Activated naive CD4-positive, alpha-beta T cell treated with anti-CD3 and anti-CD28 coated beads, Interleukin-2, amount 10 ng/mL, durations not matched to agents 5 hours and 36 hours (primary cell): ENCODE data around the gene CABP4. TPM values are rescaled to one million over a fixed set of nuclear protein-coding genes. Genes with fewer than 3 reads are reported as not detected.

Experiments used
- microRNA-seq: library from miRNA; unstranded; fragments of <30 nt; microRNA quantifications from one replicate; pipeline ENCODE4 v1.2.0, GENCODE V29; 2022; ENCODE audit warnings: borderline microRNAs expressed, borderline replicate concordance
- total RNA-seq, 2 experiments: library from RNA; stranded (reverse); gene quantifications; one replicate each; pipeline ENCODE4 v1.2.3, GENCODE V29; 2021

The CABP4 gene
- total RNA-seq: 1 to 10 TPM; 3.4 to 3.7 TPM

DNA sequence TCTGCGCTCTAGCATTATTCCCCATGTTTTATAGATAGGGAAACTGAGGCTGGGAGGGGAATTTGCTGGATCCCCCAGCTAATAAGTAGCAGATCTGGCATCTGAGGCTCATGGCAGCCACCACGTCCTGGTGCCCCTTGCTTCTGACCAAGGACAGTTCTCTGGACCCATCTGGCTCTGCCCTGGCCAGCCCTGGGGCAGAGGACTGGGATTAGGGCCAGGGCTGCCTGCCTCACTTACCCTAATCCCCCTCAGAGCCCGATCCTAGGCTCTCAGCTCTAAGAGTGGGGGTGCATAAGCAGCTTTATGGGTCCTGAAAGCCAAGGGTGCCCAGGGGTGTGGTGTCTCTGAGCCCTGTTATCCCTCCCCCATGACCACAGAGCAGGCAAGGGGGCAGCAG, at the start of gene CABP4:
Gene CABP4 (plus strand): TSS at position 301 of the 400 bp plus-strand sequence. CDS start 70 bp downstream, at position 371.

DNA sequence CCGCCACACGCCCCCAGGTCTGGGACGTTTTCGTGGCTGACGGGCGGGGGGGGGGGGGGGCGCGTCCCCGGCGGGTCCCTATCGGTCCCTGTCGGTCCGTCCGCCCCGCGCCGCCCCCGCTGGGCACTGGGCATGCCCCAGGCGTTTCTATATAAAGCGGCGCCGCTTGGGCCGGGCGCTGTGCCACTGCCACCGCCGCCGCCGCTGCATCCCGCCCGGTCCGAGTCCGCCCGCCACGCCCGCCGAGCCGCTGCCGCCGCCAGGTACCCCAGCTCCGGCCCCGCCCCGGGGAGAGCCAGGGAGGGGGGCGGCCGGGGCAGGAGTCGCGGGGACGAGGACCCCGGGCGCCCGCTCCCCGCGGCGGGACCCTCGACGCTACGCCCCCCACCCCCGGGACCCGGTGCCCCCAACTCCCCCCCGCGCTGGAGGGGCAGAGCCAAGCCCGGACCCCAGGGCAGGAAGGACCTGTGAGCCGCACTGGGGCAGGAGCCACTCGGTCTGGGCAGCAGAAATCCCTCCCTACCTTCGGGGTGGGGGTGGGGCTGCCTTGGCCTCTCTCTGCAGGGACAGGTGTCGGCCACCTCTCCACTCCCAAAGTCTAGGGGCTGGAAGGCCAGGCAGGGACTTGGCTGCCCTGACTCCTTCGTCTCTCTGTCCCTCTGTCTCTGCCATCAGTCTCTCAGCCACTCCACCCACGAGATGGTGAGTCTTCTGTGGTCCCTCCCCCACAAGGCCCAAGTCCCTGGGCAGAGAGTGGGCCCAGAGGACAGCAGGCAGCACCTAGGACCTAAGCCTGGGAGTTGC, 39.5 kb upstream of the CABP4 start, which contains the start of gene CARNS1:
Gene CARNS1 (plus strand): TSS at position 178 of the 804 bp plus-strand sequence. CDS start 522 bp downstream, at position 700.

DNA sequence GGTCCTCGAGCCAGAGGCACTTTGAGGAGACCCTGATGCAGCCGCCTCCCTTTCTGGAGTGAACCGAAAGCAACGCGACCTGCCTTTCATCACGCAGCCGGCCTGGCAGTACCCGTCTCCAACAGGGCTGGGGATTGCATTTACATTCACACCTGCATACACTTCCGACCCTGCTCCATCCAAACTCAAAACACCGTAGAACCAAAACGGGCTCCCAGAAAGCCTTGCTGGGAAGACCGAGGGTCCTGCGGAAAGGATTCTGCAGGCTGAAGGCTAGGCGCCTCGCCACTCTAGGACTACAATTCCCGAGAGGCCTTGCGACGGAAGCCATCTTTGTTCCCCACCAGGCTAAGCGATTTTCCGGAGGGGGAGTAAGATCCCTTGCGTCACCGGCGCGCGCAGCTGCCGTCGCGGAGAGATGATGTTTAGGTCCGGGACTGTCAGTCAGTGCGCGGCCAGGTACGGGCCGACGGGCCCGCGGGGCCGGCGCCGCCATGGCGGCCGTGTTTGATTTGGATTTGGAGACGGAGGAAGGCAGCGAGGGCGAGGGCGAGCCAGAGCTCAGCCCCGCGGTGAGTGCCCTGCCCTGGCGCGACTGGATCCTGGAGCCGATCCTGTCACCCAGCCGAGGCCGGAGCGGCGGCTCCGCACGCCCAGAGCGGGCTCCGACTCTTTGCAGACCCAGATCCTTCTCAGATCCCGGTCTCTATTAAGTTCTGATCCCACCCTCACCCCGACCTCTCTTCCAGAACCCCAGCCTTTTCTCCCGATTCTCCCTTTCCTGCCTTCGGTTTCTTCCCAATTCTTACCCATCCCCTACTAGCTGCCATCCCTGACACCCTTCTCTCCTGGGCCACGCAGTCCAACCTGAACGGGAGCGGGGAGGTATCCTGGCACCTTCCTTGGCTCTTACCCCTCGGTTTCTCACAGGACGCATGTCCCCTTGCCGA, 26.8 kb upstream of the CABP4 start, which contains the start of gene RPS6KB2:
Gene RPS6KB2 (plus strand): TSS at position 443 of the 950 bp plus-strand sequence. CDS start 52 bp downstream, at position 495.

DNA sequence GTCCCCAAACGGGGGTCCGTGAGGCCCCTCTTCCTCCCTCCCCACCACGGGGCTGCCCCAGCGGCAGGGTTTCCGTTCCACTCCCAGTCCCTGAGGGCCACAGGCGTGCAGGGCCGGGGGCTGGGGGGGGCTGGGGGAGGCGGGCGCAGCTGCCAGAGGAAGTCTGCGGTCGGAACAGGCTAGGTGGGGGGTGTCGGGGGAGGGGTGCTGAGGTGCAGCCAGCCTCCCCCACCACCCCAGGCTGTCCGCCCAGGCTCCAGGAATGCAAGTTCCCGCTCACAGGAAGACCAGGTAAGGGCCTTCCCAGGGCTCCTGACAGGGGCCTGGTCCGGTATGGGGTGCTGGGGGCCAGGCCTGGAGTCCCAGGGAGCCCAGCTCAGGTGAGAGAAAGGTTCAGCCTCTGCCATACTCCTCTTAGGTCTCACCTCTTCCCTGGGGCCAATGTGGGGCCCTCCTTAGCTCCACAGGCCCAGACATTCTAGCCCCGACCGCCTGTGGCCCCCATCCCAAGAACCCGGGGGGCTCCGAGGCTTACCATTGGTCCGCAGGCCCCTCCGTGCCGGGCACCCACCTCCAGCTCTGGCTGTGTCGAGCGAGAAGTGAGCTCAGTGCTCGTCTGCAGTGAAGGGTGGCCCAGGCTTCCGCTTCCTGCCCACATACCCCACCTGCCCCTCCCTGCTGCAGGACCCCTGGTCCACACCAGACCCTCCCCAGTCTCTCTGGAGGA, 17.9 kb upstream of the CABP4 start, which contains the start of gene PTPRCAP:
Gene PTPRCAP (minus strand): TSS at position 601 of the 727 bp plus-strand sequence. CDS start 63 bp downstream, at position 538.

DNA sequence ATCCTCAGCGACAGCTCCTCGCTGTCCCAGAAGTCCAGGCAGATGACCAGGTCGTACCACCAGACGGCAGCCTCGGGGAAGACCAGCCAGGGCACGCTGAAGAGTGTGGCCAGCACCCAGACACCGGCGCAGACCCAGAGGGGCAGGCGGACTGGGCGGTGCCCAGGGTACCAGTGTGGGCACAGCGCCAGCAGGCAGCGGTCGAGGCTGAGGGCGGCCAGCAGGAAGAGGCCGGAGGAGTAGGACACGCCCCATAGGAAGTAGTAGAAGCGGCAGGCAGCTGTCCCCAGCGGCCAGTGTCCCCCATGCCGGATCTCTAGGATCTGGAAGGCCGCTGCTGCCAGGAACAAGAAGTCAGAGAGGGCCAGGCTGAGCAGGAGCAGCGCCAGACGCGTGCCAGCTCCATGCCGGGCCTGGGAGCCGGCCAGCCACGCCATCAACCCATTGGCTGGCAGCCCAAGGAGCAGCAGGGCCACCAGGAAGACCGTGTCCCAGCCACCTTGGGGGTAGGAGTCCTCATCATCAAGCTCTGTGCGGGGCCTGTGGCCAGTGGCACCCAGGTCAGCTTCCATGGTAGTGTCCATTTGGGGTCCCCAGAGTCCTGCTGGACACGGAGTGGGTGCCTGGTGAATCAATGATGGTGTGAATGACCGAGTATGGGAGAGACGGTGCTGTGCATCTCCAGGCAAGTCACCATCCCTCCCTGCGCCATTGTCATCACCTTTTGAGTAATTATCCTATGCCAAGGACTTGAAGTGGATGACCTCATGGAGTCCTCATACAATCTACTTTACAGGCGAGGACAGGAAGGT, 2.8 kb upstream of the CABP4 start, which contains the start of gene GPR152:
Gene GPR152 (minus strand): TSS at position 589 of the 812 bp plus-strand sequence. CDS start 5 bp downstream, at position 584.

DNA sequence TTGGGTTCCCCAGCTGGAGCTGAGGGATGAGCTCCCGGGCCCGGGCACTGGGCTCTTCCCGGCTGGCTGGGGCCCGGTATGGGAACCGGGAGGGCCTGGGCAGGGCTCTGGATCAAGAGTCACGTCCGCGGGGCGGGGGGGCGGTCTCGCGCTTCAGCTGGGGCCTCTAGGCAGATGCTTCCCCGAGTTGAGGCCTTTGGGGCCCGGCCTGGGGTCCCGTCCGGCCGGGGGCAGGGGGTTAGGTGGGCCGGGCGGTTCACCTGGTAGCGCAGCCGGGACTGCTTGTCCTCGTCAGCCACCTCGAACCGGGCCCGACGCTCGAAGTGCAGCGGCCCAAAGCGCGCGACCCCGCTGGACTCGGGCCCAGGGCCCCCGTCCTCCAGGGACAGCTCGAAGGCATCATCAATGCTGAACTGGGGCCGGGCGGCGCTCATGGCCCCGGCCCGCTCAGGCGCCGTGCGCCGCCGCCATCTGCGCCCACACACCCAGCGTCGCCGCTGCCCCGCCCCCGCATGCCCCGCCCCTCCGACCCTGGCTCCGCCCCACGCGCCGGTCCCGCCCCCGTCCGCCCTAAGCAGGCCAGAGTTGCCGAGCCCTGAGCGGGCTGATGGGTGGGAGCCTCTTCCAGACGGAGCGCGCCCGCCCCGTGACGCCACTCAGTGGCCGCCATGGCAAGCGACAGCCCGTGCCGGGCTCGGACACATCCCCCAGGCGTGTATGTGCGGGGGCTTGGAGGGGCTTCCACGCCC, 13.8 kb downstream of the CABP4 start, which contains the start of gene TMEM134:
Gene TMEM134 (minus strand): TSS at position 493 of the 749 bp plus-strand sequence. CDS start 59 bp downstream, at position 434.

DNA sequence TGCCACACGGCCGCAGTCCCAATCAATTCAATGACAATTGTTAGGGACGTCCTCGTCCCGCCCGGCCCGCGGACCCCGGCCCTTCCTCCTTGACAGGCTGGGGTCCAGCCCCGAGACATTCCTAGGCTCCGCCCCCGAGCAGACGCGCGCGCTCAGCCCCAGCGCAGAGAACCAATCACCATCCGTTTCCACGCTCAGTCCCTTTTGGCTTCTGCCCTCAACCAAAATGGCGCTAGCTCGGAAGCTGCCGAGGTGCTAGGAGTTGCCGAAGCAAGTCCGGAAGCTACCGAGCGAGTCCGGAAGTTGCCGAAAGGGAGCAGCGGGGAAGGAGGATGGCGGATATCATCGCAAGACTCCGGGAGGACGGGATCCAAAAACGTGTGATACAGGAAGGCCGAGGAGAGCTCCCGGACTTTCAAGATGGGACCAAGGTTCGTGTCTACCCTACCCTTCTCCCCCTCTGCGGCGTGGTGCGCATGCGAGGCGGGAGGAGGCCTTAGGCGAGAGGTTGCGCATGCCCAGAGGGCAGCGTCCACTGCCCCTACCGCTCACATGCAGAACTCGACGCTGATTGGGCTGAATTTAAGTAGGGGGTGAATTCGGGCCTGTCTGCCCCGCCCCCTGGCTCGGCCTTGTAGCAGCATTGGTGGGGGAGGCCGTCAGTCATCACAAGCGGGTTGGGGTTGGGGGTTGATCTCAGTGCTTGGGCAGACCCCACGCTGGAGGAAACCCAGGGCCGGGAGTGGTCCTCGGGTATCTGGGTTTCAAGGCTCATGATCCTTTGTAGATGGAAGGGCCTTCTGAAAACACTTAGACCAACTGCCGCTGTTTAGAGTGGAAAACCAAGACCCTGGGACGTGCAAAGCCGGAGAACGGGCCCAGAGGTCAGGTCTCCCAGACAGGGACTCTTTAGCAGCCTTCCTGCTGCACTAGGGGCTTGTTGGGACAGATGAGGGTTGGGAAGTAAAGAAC, 28.0 kb downstream of the CABP4 start, which contains the start of gene AIP:
Gene AIP (plus strand): TSS at position 200 of the 972 bp plus-strand sequence. CDS start 133 bp downstream, at position 333.

DNA sequence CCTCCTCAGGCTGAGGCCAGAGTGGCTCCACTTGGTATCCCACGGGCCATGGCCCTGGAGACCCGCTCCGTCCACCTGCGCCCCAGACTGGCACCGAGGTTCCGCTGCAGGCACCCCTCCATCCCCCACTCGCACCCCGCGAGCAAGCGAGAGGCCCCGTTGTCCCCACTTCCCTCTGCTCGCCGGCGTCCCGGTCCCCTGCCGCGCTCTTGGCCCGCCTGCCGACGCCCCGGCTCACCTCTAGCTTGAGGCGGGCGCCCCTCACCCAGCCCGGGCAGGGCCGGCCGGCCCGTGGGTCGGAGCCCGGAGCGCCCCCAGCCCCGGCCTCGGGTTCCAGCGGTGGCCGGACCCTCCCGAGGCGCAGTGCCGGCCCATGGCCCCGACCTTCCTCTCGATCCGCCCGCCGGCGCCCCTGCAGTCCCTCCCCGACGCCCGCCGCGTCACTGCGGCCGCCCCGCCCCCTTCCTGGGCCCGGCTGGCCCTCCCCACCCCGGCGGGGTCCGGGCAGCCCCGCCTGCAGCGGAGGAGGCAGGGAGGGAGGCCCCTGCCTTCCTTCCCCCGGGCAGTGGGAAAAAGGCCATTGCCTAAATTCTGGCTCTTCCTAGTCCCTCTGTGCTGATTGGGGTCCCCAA, 49.9 kb downstream of the CABP4 start, which contains the start of gene PITPNM1:
Gene PITPNM1 (minus strand): TSS at position 414 of the 632 bp plus-strand sequence. CDS start 1,183 bp downstream, outside the sequence.

DNA sequence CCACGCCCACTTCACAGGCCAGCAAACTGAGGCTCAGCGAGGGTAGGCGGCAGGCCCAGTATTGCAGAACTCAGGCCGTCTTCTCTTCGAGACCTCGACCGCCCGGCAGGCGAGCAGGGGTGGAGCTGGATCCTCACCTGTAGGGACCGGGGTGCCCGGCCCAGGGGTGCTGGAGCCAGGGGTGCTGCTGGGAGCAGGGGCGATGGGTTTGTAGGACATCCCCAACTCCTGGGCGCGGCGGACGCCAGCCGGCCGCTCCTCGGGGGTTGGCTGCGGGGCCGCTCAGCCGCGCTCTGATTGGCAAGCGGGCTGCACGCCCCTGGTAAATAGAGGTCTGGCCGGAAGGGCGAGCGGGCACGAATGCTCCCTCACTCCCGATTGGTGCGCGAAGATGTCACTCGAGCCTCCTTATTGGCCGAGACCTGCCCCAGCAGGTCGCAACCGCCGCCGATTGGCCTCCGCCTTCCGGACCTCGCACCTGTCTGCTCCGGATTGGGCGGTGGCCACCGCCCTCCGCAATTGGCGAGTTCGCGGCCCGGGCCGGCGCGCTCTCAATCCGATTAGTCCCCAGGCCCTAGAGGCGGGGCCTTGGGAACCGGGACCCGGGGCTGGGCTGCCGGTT, 52.8 kb downstream of the CABP4 start, which contains the start of gene CDK2AP2:
Gene CDK2AP2 (minus strand): TSS at position 299 of the 622 bp plus-strand sequence. CDS start 80 bp downstream, at position 219.

Small RNAs within 50 kb of the gene (microRNA-seq; reads per million reads assigned to microRNA genes)
- not detected for gene MIR6752

Other genes starting within 250 kb of the CABP4 start
- 100 to 1,000 TPM; 289 to 308 TPM for gene GRK2, start 188.9 kb upstream of the CABP4 start, total RNA-seq
- gene ANKRD13D, start 166.1 kb upstream of the CABP4 start, total RNA-seq: 100 to 1,000 TPM; 164 to 176 TPM
- gene SSH3, start 151.8 kb upstream of the CABP4 start, total RNA-seq: 10 to 100 TPM; 11.9 to 12.5 TPM
- gene POLD4, start 101.8 kb upstream of the CABP4 start, total RNA-seq: 10 to 100 TPM; 75.9 to 79.4 TPM
- gene CLCF1, start 81.8 kb upstream of the CABP4 start, total RNA-seq: under 1 TPM; 0.60 to 0.86 TPM
- 10 to 100 TPM; 44.5 to 48.5 TPM for gene RAD9A, start 63.4 kb upstream of the CABP4 start, total RNA-seq
- gene PPP1CA, start 53.5 kb upstream of the CABP4 start, total RNA-seq: 100 to 1,000 TPM; 282 to 301 TPM
- gene TBC1D10C, start 51.3 kb upstream of the CABP4 start, total RNA-seq: 100 to 1,000 TPM; 312 to 320 TPM
- gene CARNS1, start 39.7 kb upstream of the CABP4 start, total RNA-seq: 1 to 10 TPM; 1.1 TPM
- 10 to 100 TPM; 49.3 to 60.0 TPM for gene RPS6KB2, start 26.9 kb upstream of the CABP4 start, total RNA-seq
- gene PTPRCAP, start 17.7 kb upstream of the CABP4 start, total RNA-seq: 100 to 1,000 TPM; 404 to 425 TPM
- 100 to 1,000 TPM; 375 to 382 TPM for gene CORO1B, start 11.9 kb upstream of the CABP4 start, total RNA-seq
- not detected for gene GPR152, start 2.6 kb upstream of the CABP4 start, total RNA-seq
- gene TMEM134, start 13.9 kb downstream of the CABP4 start, total RNA-seq: 10 to 100 TPM; 50.3 to 57.3 TPM
- gene AIP, start 27.7 kb downstream of the CABP4 start, total RNA-seq: 100 to 1,000 TPM; 142 to 145 TPM
- gene PITPNM1, start 50.0 kb downstream of the CABP4 start, total RNA-seq: 100 to 1,000 TPM in 1 of 2 experiments, 10 to 100 TPM in 1; 97.2 to 101 TPM
- 10 to 100 TPM; 93.6 to 95.8 TPM for gene CDK2AP2, start 52.8 kb downstream of the CABP4 start, total RNA-seq
- gene CABP2, start 68.1 kb downstream of the CABP4 start, total RNA-seq: not detected
- gene GSTP1, start 128.5 kb downstream of the CABP4 start, total RNA-seq: 100 to 1,000 TPM; 156 to 157 TPM
- gene NDUFV1, start 151.6 kb downstream of the CABP4 start, total RNA-seq: 100 to 1,000 TPM; 186 to 196 TPM
- 10 to 100 TPM; 11.3 to 12.0 TPM for gene NUDT8, start 174.6 kb downstream of the CABP4 start, total RNA-seq
- gene TBX10, start 184.4 kb downstream of the CABP4 start, total RNA-seq: not detected
- gene ACY3, start 195.4 kb downstream of the CABP4 start, total RNA-seq: under 1 TPM in 1 of 2 experiments, not detected in 1; 0.38 TPM
- not detected for gene ALDH3B2, start 219.3 kb downstream of the CABP4 start, total RNA-seq